ENCODE results near the gene KMT2B.

Gene KMT2B

GRCh38 chr19:35727956-35728706, 10.3 kb downstream of the KMT2B start:
- no peak for TF ChIP-seq CTCF (IDR thresholded peaks at IDR 0.05; ENCODE audit: extremely low read depth, insufficient read depth, missing control alignments)
- in situ Hi-C loops (cut with MboI; ENCODE audit: low pct_unique_long_range_greater_than_20kb, low sequenced_read_pairs, unreplicated experiment): no loop called here
- no peak for DNase-seq (ENCODE audit: low spot score)

GRCh38 chr19:35729021-35729420, 11.2 kb downstream of the KMT2B start:
- no peak for DNase-seq (ENCODE audit: low spot score)
- in situ Hi-C loops (cut with MboI; ENCODE audit: low pct_unique_long_range_greater_than_20kb, low sequenced_read_pairs, unreplicated experiment): no loop called here

GRCh38 chr19:35729763-35730162, 12.0 kb downstream of the KMT2B start:
- DNase-seq (ENCODE audit: low spot score): peak; percentile 14
- in situ Hi-C loops (cut with MboI; ENCODE audit: low pct_unique_long_range_greater_than_20kb, low sequenced_read_pairs, unreplicated experiment): no loop called here
- no peak for TF ChIP-seq CTCF (IDR thresholded peaks at IDR 0.05; ENCODE audit: extremely low read depth, insufficient read depth, missing control alignments)

More at GRCh38 chr19:35729021-35729420, 11.2 kb downstream of the KMT2B start:
- no peak for TF ChIP-seq CTCF (IDR thresholded peaks at IDR 0.05; ENCODE audit: extremely low read depth, insufficient read depth, missing control alignments)

GRCh38 chr19:35730326-35730725, 12.5 kb downstream of the KMT2B start:
- TF ChIP-seq CTCF (IDR thresholded peaks at IDR 0.05; ENCODE audit: extremely low read depth, insufficient read depth, missing control alignments): no peak
- peak; percentile 14 for DNase-seq (ENCODE audit: low spot score)
- in situ Hi-C loops (cut with MboI; ENCODE audit: low pct_unique_long_range_greater_than_20kb, low sequenced_read_pairs, unreplicated experiment): no loop called here

GRCh38 chr19:35731353-35731752, 13.6 kb downstream of the KMT2B start:
- DNase-seq (ENCODE audit: low spot score): no peak
- TF ChIP-seq CTCF (IDR thresholded peaks at IDR 0.05; ENCODE audit: extremely low read depth, insufficient read depth, missing control alignments): no peak
- in situ Hi-C loops (cut with MboI; ENCODE audit: low pct_unique_long_range_greater_than_20kb, low sequenced_read_pairs, unreplicated experiment): no loop called here

GRCh38 chr19:35731779-35732405, 14.1 kb downstream of the KMT2B start:
- no peak for DNase-seq (ENCODE audit: low spot score)
- in situ Hi-C loops (cut with MboI; ENCODE audit: low pct_unique_long_range_greater_than_20kb, low sequenced_read_pairs, unreplicated experiment): no loop called here
- no peak for TF ChIP-seq CTCF (IDR thresholded peaks at IDR 0.05; ENCODE audit: extremely low read depth, insufficient read depth, missing control alignments)
